Astrocyte of the spinal cord (primary cell): ENCODE measurements around the gene OR6J1.
"Not testable (repeated sequence)": the region's sequence is repeated elsewhere in the genome, so short reads cannot be mapped to it uniquely, and the experiment has no call there.

Experiments
- DNase-seq: peaks from one replicate; pipeline ENCODE4 v3.0.0; 2011; ENCODE audit warnings: low read depth, low spot score
- H3K4me3 ChIP-seq: 2 replicates; pipeline ENCODE4 v1.5.1; 2011; ENCODE audit warnings: low read depth, mild to moderate bottlenecking, low read length, moderate library complexity
- in situ Hi-C: cut with HindIII; loops from 2 replicates; pipeline ENCODE4 v1.10.0; 2017; ENCODE audit warnings: low sequenced_read_pairs
- TF ChIP-seq, protein P1 (sequence below): IDR thresholded peaks from 2 replicates; pipeline ENCODE4 v1.5.1; 2012; ENCODE audit warnings: low read depth, mild to moderate bottlenecking, low read length, inconsistent platforms

OR6J1 gene

DNA sequence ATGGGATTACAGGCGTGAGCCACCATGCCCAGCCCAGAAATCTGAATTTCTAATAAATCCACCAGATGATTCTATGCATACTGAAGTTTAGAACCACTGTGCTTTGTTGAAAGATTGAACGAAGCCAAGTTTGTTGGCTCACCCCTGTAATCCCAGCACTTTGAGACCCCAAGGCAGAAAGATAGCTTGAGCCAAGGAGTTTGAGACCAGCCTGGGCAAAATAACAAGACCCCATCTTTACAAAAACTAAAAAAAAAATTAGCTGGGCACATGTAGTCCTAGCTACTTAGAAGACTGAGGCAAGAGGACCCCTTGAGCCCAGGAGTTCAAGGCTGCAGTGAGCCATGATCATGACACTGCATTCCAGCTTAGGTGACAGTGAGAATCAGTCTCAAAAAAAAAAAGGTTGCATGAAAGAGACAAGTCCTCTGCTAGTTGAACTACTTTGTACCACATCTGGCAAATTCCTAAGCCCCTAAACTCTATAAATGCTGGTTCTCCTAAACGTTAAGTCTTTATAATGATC, 47.7 kb downstream of the OR6J1 start:
- H3K4me3 ChIP-seq, result no peak overlapping the region
- no peak for DNase-seq
- TF ChIP-seq, protein P1, sequence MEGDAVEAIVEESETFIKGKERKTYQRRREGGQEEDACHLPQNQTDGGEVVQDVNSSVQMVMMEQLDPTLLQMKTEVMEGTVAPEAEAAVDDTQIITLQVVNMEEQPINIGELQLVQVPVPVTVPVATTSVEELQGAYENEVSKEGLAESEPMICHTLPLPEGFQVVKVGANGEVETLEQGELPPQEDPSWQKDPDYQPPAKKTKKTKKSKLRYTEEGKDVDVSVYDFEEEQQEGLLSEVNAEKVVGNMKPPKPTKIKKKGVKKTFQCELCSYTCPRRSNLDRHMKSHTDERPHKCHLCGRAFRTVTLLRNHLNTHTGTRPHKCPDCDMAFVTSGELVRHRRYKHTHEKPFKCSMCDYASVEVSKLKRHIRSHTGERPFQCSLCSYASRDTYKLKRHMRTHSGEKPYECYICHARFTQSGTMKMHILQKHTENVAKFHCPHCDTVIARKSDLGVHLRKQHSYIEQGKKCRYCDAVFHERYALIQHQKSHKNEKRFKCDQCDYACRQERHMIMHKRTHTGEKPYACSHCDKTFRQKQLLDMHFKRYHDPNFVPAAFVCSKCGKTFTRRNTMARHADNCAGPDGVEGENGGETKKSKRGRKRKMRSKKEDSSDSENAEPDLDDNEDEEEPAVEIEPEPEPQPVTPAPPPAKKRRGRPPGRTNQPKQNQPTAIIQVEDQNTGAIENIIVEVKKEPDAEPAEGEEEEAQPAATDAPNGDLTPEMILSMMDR, result no peak
- in situ Hi-C loops, result no loop called here

GRCh38 chr14:22594156-22594716, 49.9 kb downstream of the OR6J1 start:
- no peak overlapping the region for H3K4me3 ChIP-seq
- TF ChIP-seq, protein P1, result no peak
- DNase-seq, result no peak
- in situ Hi-C loops, result no loop called here

- TF ChIP-seq, protein P1, result no peak
- DNase-seq, result no peak
- in situ Hi-C loops, result no loop called here
- no peak overlapping the region for H3K4me3 ChIP-seq
These were observed 50.6 kb downstream of the OR6J1 start for GRCh38 chr14:22593601-22594000.

GRCh38 chr14:22593189-22593588, 51.0 kb downstream of the OR6J1 start:
- DNase-seq, result no peak
- H3K4me3 ChIP-seq, result no peak overlapping the region
- TF ChIP-seq, protein P1, result no peak
- in situ Hi-C loops, result no loop called here

- TF ChIP-seq, protein P1, result no peak
- peak; percentile 99 for DNase-seq
- peak within 1 kb of the TSS; percentile 77 for H3K4me3 ChIP-seq
- in situ Hi-C loops, result no loop called here
These were observed 54.9 kb downstream of the OR6J1 start, which contains the start of gene DAD1 for GRCh38 chr14:22589096-22589839. Gene DAD1 (minus strand): TSS chr14:22589224. CDS start chr14:22589157, 67 bp downstream.

- in situ Hi-C loops, result no loop called here
- TF ChIP-seq, protein P1, result no peak
- no peak for DNase-seq
- peak overlapping the region; percentile 77 for H3K4me3 ChIP-seq
These were observed 55.5 kb downstream of the OR6J1 start for GRCh38 chr14:22588526-22589095.

- in situ Hi-C loops, DNase-seq: not testable (repeated sequence)
- peak overlapping the region; percentile 77 for H3K4me3 ChIP-seq
These were observed 56.3 kb downstream of the OR6J1 start for GRCh38 chr14:22587677-22588422.
